PC-9 (cell line): Measurements from ENCODE around the gene EIF4ENIF1.

ENCODE experiments used
- EZH2 ChIP-seq: fragments of 200-600 bp; sonication (generic); IDR thresholded peaks from 2 replicates; pipeline ENCODE4 v1.8.0; 2017; ENCODE audit warnings: antibody characterized with exemption, low read depth
- TF ChIP-seq, protein P1 (sequence below): fragments of 200-600 bp; sonication (generic); conservative IDR thresholded peaks from 2 replicates; pipeline ENCODE4 v1.6.1; 2017; ENCODE audit warnings: mixed run types, antibody characterized with exemption, mild to moderate bottlenecking, moderate library complexity

DNA sequence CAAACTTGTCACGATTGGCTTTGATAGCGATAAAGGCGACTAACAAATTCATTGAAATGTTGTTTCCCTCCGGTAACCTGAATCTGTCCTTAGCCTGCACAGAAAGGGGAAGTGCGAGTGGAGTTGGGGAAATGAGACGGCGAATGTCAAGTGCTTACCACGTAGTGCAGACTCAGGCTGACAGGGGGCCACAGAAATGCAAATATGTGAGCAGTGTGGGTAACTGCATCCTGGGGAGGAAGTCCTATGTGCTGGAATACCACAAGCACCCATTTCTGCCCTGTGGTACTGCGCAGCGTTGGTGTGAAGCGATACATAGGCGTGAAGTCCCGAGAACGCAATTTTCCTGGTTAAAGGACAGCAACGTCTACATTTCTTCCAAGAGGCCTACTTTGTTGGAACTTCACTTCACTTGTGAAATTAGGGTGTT is 869 bp upstream of the EIF4ENIF1 start:
- TF ChIP-seq, protein P1, sequence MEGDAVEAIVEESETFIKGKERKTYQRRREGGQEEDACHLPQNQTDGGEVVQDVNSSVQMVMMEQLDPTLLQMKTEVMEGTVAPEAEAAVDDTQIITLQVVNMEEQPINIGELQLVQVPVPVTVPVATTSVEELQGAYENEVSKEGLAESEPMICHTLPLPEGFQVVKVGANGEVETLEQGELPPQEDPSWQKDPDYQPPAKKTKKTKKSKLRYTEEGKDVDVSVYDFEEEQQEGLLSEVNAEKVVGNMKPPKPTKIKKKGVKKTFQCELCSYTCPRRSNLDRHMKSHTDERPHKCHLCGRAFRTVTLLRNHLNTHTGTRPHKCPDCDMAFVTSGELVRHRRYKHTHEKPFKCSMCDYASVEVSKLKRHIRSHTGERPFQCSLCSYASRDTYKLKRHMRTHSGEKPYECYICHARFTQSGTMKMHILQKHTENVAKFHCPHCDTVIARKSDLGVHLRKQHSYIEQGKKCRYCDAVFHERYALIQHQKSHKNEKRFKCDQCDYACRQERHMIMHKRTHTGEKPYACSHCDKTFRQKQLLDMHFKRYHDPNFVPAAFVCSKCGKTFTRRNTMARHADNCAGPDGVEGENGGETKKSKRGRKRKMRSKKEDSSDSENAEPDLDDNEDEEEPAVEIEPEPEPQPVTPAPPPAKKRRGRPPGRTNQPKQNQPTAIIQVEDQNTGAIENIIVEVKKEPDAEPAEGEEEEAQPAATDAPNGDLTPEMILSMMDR = no peak
- no peak for TF ChIP-seq EZH2
